Natural killer cell treated with Interleukin-12 subunit alpha and Interleukin-12 subunit beta and Interleukin-15 and Interleukin-18, amount 100 ng/mL, for 72 hours (primary cell): ENCODE data around the gene PI4KA. TPM values are rescaled to one million over a fixed set of nuclear protein-coding genes. Genes with fewer than 3 reads are reported as not detected.

Experiments used
- ATAC-seq, 2 donors: fragments of 150-1000 bp; cut with Tn5 transposase in 1 of 2; sonication (Bioruptor Pico), chemical (Tn5 transposase) in 1 of 2; 2 replicates each; pipeline ENCODE4 v1.10.0; 2021
- DNase-seq: peaks from one replicate; pipeline ENCODE4 v3.0.0; 2022; ENCODE audit warnings: low spot score
- H3K27ac Mint-ChIP-seq, 2 donors: 1 replicate in 1 of 2; 2 replicates in 1 of 2; pipeline ENCODE4 v1.8.0; 2022; ENCODE audit warnings: mixed read lengths in 2 of 2, mild to moderate bottlenecking in 1 of 2, moderate library complexity in 1 of 2
- H3K27me3 Mint-ChIP-seq, 2 donors: 1 replicate in 1 of 2; 2 replicates in 1 of 2; pipeline ENCODE4 v1.8.0; 2022; ENCODE audit warnings: mixed read lengths in 2 of 2
- H3K36me3 Mint-ChIP-seq: one replicate; pipeline ENCODE4 v1.8.0; 2022; ENCODE audit warnings: mixed read lengths
- H3K4me1 Mint-ChIP-seq, 2 donors: 1 replicate in 1 of 2; 2 replicates in 1 of 2; pipeline ENCODE4 v1.8.0; 2022; ENCODE audit warnings: low read depth in 2 of 2, mixed read lengths in 2 of 2, mild to moderate bottlenecking in 1 of 2
- H3K4me3 Mint-ChIP-seq: one replicate; pipeline ENCODE4 v1.8.0; 2022; ENCODE audit warnings: mixed read lengths
- H3K9me3 Mint-ChIP-seq: 2 replicates; pipeline ENCODE4 v1.8.0; 2022; ENCODE audit warnings: mixed read lengths
- total RNA-seq, 2 donors: library from RNA; stranded (reverse); gene quantifications; one replicate each; pipeline ENCODE4 v1.2.3, GENCODE V29; 2022

The PI4KA gene
- total RNA-seq, 2 donors from 2014 or later = 88.5 to 146 TPM

DNA sequence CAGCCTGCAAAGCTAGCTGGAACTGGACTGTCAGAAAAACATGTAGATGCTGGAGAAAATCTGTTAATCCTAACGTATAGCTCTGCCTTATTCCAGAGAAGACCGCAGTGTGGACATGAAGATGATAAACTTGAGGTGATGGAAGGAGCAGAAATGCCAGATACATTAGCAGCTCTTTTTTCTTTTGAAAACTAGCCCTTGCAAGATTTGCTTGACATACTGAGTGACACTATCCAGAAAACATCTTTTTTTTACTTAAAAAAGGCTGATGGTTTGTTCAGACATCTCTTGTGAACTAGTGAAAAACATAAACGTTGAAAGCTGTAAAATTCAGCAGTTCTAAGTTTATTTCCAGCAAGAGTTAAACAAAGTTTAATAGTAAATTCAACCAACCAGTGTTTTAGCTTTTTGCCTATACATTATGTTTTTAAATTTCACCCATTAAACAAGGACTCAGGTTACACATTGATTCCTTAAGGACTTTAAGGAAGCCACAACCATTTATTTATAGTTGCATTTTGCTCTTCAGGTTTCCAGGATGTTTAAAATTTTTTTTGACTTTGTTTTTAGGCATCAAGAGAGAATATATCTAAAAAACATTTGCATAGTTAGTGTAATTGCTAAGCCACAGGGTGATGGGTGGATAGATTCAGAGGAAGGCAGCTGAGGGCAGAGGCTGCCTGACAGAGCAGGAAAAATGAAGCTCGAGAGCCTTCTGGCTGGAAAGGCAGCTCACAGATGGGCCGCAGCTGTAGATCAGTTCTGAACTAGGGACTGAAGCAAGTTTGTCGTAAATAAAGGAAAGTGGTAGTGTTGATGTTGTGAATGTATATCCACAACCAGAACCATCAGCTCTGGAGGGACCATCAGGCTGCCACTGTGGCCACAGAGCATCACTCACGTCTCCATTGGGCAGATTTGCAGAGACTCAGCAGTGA lies 9.7 kb upstream of the PI4KA start:
- Mint-ChIP-seq H3K9me3 (no peaks in the 10 kb centered on the region), H3K27me3 (no peaks in the 10 kb centered on the region), H3K4me3 (no peak overlapping the region), H3K36me3 (no peaks in the 10 kb centered on the region), H3K4me1 (peaks cover 32 to 37% of the 10 kb centered on the region in 2 donors), H3K27ac (peak overlapping the region; percentile 92 to 97)
- ATAC-seq (no peak), DNase-seq (no peak)

DNA sequence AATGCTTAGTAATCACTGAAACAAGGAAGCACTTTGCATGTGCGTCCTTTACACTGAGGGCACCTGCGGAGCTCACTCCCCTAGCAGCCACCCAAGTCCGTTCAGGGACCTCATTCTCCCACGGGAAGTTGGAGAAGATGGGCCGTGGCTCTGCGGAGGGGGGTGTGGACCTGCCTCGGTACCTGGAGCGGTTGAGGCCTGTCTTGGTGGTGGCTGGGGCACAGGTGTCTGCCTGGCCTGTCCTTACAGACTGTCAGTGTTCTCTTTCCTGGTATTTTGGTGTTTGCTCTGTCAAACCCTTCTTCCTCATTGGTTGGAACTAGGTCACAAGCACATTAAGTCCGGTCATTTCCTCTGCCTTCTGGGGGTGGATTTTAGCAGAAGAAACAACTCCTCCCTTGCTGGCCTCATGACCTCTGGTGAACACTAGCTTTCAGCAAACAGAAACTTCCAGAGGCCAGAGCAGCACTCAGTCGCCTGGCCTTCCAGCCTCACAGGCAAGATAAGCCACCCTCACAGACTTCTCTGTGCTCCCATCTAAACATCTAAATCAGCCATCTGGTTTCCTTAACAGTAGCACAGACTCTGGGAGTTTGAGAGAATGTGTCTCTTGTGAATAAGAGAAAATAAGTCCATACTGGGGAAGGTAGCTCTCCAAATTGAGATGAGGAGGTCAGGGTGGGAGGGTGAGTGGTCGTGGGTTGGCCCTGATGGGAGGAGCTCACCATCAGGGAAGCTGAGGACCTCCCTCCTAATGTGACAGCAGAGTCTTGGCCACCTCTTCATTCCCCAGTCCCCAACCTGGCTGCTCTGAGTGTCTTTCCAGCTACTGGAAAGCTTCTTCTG lies 8.8 kb upstream of the PI4KA start:
- Mint-ChIP-seq H3K27ac (peak overlapping the region; percentile 92 to 97), H3K27me3 (no peaks in the 10 kb centered on the region), H3K4me1 (peaks cover 36 to 40% of the 10 kb centered on the region in 2 donors), H3K36me3 (no peaks in the 10 kb centered on the region), H3K9me3 (no peaks in the 10 kb centered on the region), H3K4me3 (peak overlapping the region; percentile 78)
- ATAC-seq = peak; percentile 85 to 88
- peak; percentile 64 for DNase-seq

DNA sequence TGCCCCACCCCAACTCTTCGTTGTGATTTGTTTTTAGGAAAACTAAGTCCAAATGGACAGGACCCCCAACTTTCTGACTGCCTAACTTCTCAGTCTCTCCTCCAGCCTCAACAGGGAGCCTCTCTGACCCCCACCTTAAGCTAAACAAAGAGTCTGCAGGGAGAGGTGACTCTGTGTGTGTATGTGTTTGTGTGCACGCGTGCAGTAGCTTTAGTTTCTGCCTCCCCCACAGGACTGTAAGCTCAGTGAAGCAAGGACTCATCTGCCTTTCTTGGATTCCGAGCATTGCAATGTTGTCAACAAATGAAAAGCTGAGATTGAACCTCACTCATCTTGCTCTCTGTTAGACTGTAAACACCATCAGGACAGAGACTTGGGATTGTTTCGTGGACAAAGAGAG lies 8.1 kb upstream of the PI4KA start:
- Mint-ChIP-seq H3K36me3 (no peaks in the 10 kb centered on the region), H3K4me3 (peak overlapping the region; percentile 78), H3K4me1 (peaks cover 41 to 46% of the 10 kb centered on the region in 2 donors), H3K27me3 (no peaks in the 10 kb centered on the region), H3K27ac (peak overlapping the region; percentile 92 to 97), H3K9me3 (no peaks in the 10 kb centered on the region)
- DNase-seq = no peak
- peak in 1 of 2 donors; percentile 20 for ATAC-seq

DNA sequence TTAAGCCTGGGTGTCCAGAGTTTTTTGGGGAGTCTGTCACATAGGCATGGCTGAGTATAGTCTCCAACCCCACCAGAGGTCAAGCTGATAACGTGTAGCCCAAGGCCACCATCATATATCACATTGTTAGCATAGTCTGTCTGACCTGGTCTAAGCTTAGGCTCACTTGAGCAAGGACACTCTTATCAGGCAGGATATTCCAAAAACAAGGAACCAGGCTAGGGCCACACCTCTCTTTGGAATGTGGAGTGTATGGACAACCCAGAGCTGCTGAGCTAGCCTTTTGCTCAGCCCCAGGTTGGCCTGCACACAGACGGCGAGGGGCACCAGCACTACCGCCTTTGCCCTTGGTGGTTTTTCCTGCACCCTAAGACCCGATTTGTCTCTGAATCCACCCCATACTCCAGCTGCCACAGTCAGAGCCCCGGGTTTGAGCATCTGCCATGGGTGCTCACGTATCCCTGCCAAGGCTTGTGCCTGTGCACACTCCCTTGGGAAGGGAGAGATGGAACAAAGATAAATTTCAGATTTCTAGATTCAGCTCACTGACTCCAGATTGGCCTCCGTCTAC lies 7.3 kb upstream of the PI4KA start:
- Mint-ChIP-seq H3K4me3 (no peak overlapping the region), H3K4me1 (peaks cover 41 to 46% of the 10 kb centered on the region in 2 donors)
- ATAC-seq = no peak

DNA sequence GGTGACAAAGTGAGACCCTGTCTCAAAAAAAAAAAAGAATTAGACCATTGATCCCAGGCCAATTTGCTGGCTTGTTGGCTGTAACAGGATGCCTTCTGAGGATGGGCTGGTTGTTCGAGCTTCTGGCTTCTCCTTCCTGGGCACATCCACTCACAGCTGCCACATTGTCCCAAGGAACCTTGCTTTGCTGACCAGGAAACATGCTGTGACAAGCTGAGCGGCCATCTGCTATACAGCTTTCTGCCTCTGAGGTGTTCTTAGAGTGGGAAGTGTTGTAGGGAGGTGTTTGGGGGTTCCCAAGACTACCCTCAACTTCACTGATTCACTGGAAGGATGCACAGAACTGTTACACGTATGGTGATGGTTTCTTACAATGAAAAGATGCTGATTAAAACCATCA lies 6.7 kb upstream of the PI4KA start:
- Mint-ChIP-seq H3K9me3 (no peaks in the 10 kb centered on the region), H3K27ac (no peak overlapping the region)
- DNase-seq = no peak

More for the DNA sequence above, 7.3 kb upstream of the PI4KA start:
- Mint-ChIP-seq H3K27me3 (no peaks in the 10 kb centered on the region), H3K27ac (peak overlapping the region; percentile 92 to 97), H3K36me3 (no peaks in the 10 kb centered on the region), H3K9me3 (no peaks in the 10 kb centered on the region)
- no peak for DNase-seq

DNA sequence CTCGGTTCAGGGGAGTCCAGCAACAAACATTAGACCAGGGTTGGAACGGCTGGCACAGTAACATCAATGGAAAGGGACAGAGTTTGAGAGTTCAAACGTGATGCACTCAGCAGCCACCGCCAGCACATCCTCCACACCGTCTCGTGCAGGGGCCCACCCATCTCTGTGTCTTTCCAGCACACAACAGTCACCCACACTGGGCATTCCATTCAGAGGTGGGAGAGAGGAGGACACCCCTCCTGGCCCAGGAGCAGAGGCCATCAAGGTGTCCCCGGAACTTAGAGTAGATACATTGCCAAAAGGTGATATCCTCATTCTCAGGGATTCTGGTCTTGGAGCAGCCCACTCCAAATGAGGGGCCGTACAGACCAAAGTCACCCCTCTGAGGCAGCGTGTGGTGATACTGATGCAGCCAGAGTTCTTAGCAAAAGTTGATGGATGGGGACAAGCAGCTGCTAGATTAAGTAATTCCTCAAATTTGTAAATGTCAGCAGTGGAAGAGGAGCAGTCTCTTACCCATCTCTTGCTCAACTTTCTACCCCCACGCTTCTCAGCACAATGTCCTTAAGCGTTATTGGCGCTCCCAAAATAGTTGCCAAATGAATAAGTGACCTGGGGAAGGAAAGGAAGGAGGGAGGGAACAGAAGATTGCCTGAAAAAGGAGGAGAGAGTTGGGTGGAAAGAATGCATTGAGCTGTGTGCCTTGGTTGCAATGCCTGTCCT lies 5.7 kb upstream of the PI4KA start:
- ATAC-seq (no peak), DNase-seq (no peak)
- peak overlapping the region in 1 of 2 donors; percentile 25 for H3K27ac Mint-ChIP-seq
- H3K36me3 Mint-ChIP-seq = no peaks in the 10 kb centered on the region
- H3K9me3 Mint-ChIP-seq = no peaks in the 10 kb centered on the region
- H3K27me3 Mint-ChIP-seq = no peaks in the 10 kb centered on the region
- H3K4me3 Mint-ChIP-seq = no peak overlapping the region
- H3K4me1 Mint-ChIP-seq = peaks cover 46 to 52% of the 10 kb centered on the region in 2 donors

More for the DNA sequence above, 6.7 kb upstream of the PI4KA start:
- ATAC-seq = no peak
- Mint-ChIP-seq H3K27me3 (no peaks in the 10 kb centered on the region), H3K36me3 (no peaks in the 10 kb centered on the region), H3K4me1 (peaks cover 41 to 46% of the 10 kb centered on the region in 2 donors), H3K4me3 (no peak overlapping the region)

DNA sequence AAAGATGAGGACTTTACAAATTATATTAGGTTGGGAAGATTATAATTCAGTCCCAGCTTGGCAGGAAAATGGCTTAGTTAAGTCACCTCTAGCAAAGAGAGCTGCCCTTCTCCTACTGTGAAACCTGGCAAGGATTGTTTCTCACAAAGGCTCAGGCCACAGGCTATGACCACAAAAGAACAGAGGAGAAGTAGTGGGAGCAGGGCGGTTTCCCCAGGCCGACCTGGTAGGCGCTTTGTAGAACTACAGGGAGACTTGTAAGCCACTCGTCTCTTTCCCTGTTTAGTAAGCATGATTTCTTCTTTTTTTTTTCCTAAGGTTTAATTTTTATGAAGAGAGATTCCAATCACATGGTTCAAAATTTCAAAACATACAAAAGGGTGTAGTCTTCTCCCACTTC lies 4.8 kb upstream of the PI4KA start:
- Mint-ChIP-seq H3K4me3 (no peak overlapping the region), H3K27me3 (no peaks in the 10 kb centered on the region), H3K9me3 (no peaks in the 10 kb centered on the region), H3K36me3 (no peaks in the 10 kb centered on the region), H3K4me1 (peaks cover 40 to 54% of the 10 kb centered on the region in 2 donors), H3K27ac (peak overlapping the region in 1 of 2 donors; percentile 25)
- ATAC-seq (no peak), DNase-seq (no peak)

DNA sequence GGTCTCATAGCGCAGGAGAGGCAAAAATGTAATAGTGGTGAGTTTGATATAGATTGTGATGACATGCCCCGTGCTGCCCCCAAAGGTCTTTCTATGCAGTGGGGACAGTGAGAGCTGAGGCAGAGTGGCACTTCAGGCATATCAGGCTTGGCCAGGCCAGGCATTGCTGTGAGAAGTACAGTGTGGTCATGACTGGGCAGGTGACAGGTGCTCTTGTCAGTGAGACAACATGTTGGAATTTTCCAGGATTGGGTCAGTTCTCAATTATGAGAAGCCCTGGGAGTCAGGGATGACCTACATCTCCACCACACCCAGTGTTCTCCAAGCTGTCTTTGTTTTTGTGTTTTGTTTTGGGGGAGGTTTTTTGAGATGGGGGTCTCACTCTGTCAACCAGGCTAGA lies 3.9 kb upstream of the PI4KA start:
- H3K9me3 Mint-ChIP-seq = no peaks in the 10 kb centered on the region
- no peak overlapping the region for H3K4me3 Mint-ChIP-seq
- H3K27ac Mint-ChIP-seq = peak overlapping the region in 1 of 2 donors; percentile 25
- no peaks in the 10 kb centered on the region for H3K36me3 Mint-ChIP-seq
- no peaks in the 10 kb centered on the region for H3K27me3 Mint-ChIP-seq
- ATAC-seq (no peak), DNase-seq (no peak)
- H3K4me1 Mint-ChIP-seq = peaks cover 43 to 56% of the 10 kb centered on the region in 2 donors

DNA sequence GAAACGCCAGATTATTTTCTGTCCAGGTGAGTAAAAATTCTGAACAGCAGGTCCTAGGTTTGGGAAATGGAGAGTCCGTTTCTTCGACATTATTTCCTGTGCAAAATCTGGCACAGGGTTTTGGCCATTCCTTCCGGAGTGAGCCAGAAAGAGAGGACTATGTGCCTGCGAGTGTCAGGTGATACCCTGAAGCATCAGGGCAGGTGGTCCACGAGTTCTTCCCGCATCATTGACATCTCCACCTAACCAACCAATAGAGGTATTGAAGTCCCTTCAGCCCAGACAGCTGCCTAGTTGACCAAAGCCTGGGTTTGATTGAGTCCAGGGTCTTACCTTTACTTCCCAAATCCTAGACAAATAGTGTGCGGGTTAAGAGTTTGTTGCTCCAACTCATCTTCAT lies 1.0 kb upstream of the PI4KA start:
- Mint-ChIP-seq H3K27me3 (no peaks in the 10 kb centered on the region), H3K4me1 (peaks cover 41 to 46% of the 10 kb centered on the region in 2 donors), H3K27ac (peak overlapping the region; percentile 83 to 93), H3K4me3 (peak overlapping the region; percentile 90), H3K9me3 (no peaks in the 10 kb centered on the region), H3K36me3 (no peaks in the 10 kb centered on the region)
- no peak for ATAC-seq
- no peak for DNase-seq

DNA sequence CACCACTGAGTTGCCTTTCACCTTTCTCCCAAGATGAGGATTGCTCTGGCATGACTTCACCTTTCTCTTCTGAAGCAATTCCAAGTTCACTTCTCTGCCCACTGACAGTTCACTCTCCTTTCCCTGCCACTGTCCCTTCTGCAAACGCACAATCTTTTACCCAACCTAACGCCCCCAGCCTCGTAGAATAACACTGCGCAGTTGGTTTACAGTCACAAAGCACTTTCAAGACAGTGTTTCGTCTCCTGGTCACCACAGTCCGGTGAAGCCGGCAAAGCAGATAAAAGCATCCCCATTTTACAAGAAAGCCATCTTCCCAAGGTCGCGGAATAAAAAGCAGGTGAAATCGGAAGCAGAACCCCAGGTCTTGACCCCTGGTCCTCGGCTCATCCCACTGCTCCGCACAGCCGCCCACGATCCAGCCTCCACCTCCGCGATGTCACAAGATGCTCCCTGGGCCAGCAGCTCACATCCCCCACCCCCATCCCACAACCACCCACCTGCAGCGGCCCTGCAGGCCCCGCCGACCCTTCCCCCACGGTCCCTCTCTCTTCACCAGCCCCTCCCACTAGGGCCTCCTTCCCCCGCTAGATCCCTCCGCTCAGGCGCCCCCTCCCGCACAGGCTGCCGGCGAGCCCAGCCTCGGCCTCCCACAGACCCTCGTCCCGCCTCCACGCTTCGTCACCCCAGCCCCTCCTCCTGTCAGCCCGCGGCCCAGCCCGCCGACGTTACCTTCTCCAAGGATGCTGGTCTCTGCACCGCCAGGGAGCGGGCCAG lies 585 bp downstream of the PI4KA start:
- H3K27ac Mint-ChIP-seq = peak overlapping the region; percentile 83 to 93
- peak; percentile 91 for DNase-seq
- peak overlapping the region; percentile 90 for H3K4me3 Mint-ChIP-seq
- ATAC-seq = peak; percentile 82 to 84
- H3K4me1 Mint-ChIP-seq = peaks cover 41 to 47% of the 10 kb centered on the region in 2 donors
- no peaks in the 10 kb centered on the region for H3K9me3 Mint-ChIP-seq
- no peaks in the 10 kb centered on the region for H3K27me3 Mint-ChIP-seq
- no peaks in the 10 kb centered on the region for H3K36me3 Mint-ChIP-seq

DNA sequence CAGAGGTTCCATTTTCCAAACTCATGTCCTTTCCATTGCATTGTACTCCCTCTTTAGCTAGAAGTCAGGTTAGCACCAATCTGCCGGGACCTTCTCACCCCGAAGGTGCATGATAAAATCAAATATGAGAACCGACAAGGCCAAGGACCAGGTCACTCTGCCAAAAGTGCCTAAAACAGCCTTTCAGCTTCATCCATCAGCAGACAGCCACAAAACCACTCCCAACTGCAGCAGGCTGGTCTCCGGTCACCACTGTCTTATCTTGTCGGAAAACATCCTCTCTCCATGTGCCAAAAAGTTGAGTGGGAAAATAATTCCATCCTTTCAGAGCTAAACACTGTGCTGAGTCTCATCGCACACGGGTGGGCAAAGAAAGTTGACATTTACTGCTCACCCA lies 1.4 kb downstream of the PI4KA start:
- H3K27me3 Mint-ChIP-seq = no peaks in the 10 kb centered on the region

DNA sequence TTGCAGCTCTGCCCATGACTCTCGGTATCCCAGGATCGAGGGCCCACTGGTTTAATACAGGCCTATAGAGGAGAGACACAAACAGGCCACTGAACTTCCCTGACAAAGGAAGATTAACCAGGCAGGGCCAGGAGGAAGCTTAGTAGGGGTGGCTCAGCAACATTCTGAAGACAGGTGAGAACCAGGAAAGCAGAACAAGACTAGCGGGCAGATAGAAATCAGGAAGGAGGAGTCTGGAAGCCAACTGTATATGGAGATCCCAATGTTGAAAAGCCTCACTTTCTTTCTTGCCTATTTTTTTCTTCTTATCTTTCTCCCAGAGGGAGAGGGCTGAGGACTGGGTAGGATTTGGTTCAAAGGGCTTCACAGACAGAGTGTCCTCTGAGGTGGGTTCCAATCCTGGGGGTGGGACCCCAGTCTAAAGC lies 5.4 kb downstream of the PI4KA start:
- ATAC-seq (no peak), DNase-seq (no peak)
- no peaks in the 10 kb centered on the region for H3K36me3 Mint-ChIP-seq
- no peak overlapping the region for H3K4me3 Mint-ChIP-seq
- H3K9me3 Mint-ChIP-seq = no peaks in the 10 kb centered on the region
- H3K4me1 Mint-ChIP-seq = peaks cover 38 to 50% of the 10 kb centered on the region in 2 donors
- H3K27ac Mint-ChIP-seq = no peak overlapping the region
- no peaks in the 10 kb centered on the region for H3K27me3 Mint-ChIP-seq

More for the DNA sequence above, 1.4 kb downstream of the PI4KA start:
- peaks cover 45 to 46% of the 10 kb centered on the region in 2 donors for H3K4me1 Mint-ChIP-seq
- no peaks in the 10 kb centered on the region for H3K9me3 Mint-ChIP-seq
- peak overlapping the region; percentile 83 to 93 for H3K27ac Mint-ChIP-seq
- H3K4me3 Mint-ChIP-seq = peak overlapping the region; percentile 90
- DNase-seq (no peak), ATAC-seq (no peak)
- H3K36me3 Mint-ChIP-seq = no peaks in the 10 kb centered on the region
